ENCODE measurements around the gene EMP2. TPM values are rescaled to one million over a fixed set of nuclear protein-coding genes. Genes with fewer than 3 reads are reported as not detected.

The EMP2 gene
- total RNA-seq, 2 experiments from 2014 or later = not detected

GRCh38 chr16:10608687-10609401 is 28.4 kb upstream of the EMP2 start:
- Histone ChIP-seq H3K36me3 (ENCODE audit: insufficient read depth, low read length) (no peaks in the 10 kb centered on the region), H3K9me2 (ENCODE audit: insufficient read depth, low read length) (no peaks in the 10 kb centered on the region), H2AFZ (ENCODE audit: low read length) (no peak overlapping the region), H3K27ac (ENCODE audit: low read depth, low read length, poor library complexity, severe bottlenecking) (no peak overlapping the region), H4K20me1 (ENCODE audit: insufficient read depth, low read length) (no peaks in the 10 kb centered on the region), H3K79me2 (ENCODE audit: insufficient read depth, low read depth, low read length) (no peaks in the 10 kb centered on the region), H3K4me2 (ENCODE audit: low read length) (no peak overlapping the region), H3K4me1 (ENCODE audit: insufficient read depth, low read length, poor library complexity, severe bottlenecking) (no peaks in the 10 kb centered on the region), H3K4me3 (ENCODE audit: low read depth, low read length, poor library complexity, severe bottlenecking) (no peak overlapping the region), H3K9me3 (ENCODE audit: low read length) (no peaks in the 10 kb centered on the region)
- POLR2A ChIA-PET = no interaction called here
- CTCF ChIA-PET (ENCODE audit: unreplicated experiment) = no interaction called here
- no peak for DNase-seq (ENCODE audit: low spot score)
- BruUV-seq (replicated peaks) = no TSS peak
- intact Hi-C loops (cut with micrococcal nuclease; ENCODE audit: unreplicated experiment) = no loop called here
- TF ChIP-seq CTCF (conservative IDR thresholded peaks at IDR 0.05; ENCODE audit: low read length) (no peak), EZH2phosphoT487 (IDR thresholded peaks at IDR 0.05; ENCODE audit: borderline replicate concordance, low read depth, low read length) (no peak)

GRCh38 chr16:10607157-10607556 is 26.8 kb upstream of the EMP2 start:
- H3K9me3 ChIP-seq (ENCODE audit: low read length) = no peaks in the 10 kb centered on the region
- H3K4me2 ChIP-seq (ENCODE audit: low read length) = no peak overlapping the region
- TF ChIP-seq EZH2phosphoT487 (IDR thresholded peaks at IDR 0.05; ENCODE audit: borderline replicate concordance, low read depth, low read length) = no peak
- TF ChIP-seq CTCF (conservative IDR thresholded peaks at IDR 0.05; ENCODE audit: low read length) = no peak
- intact Hi-C loops (cut with micrococcal nuclease; ENCODE audit: unreplicated experiment) = no loop called here
- H3K79me2 ChIP-seq (ENCODE audit: insufficient read depth, low read depth, low read length) = no peaks in the 10 kb centered on the region
- no peaks in the 10 kb centered on the region for H3K9me2 ChIP-seq (ENCODE audit: insufficient read depth, low read length)
- H3K4me1 ChIP-seq (ENCODE audit: insufficient read depth, low read length, poor library complexity, severe bottlenecking) = no peaks in the 10 kb centered on the region
- no peak overlapping the region for H2AFZ ChIP-seq (ENCODE audit: low read length)
- H3K36me3 ChIP-seq (ENCODE audit: insufficient read depth, low read length) = no peaks in the 10 kb centered on the region
- H4K20me1 ChIP-seq (ENCODE audit: insufficient read depth, low read length) = no peaks in the 10 kb centered on the region
- POLR2A ChIA-PET = no interaction called here
- CTCF ChIA-PET (ENCODE audit: unreplicated experiment) = no interaction called here
- no peak for DNase-seq (ENCODE audit: low spot score)
- no peak overlapping the region for H3K27ac ChIP-seq (ENCODE audit: low read depth, low read length, poor library complexity, severe bottlenecking)
- no TSS peak for BruUV-seq (replicated peaks)
- no peak overlapping the region for H3K4me3 ChIP-seq (ENCODE audit: low read depth, low read length, poor library complexity, severe bottlenecking)

GRCh38 chr16:10606607-10607006 is 26.2 kb upstream of the EMP2 start:
- Histone ChIP-seq H3K9me2 (ENCODE audit: insufficient read depth, low read length) (no peaks in the 10 kb centered on the region), H3K4me3 (ENCODE audit: low read depth, low read length, poor library complexity, severe bottlenecking) (no peak overlapping the region), H3K4me1 (ENCODE audit: insufficient read depth, low read length, poor library complexity, severe bottlenecking) (no peaks in the 10 kb centered on the region), H2AFZ (ENCODE audit: low read length) (no peak overlapping the region), H3K4me2 (ENCODE audit: low read length) (no peak overlapping the region), H3K9me3 (ENCODE audit: low read length) (no peaks in the 10 kb centered on the region), H3K79me2 (ENCODE audit: insufficient read depth, low read depth, low read length) (no peaks in the 10 kb centered on the region), H3K27ac (ENCODE audit: low read depth, low read length, poor library complexity, severe bottlenecking) (no peak overlapping the region), H4K20me1 (ENCODE audit: insufficient read depth, low read length) (no peaks in the 10 kb centered on the region), H3K36me3 (ENCODE audit: insufficient read depth, low read length) (no peaks in the 10 kb centered on the region)
- TF ChIP-seq EZH2phosphoT487 (IDR thresholded peaks at IDR 0.05; ENCODE audit: borderline replicate concordance, low read depth, low read length) (no peak), CTCF (conservative IDR thresholded peaks at IDR 0.05; ENCODE audit: low read length) (no peak)
- ChIA-PET CTCF (ENCODE audit: unreplicated experiment) (no interaction called here), POLR2A (no interaction called here)
- DNase-seq (ENCODE audit: low spot score) = no peak
- intact Hi-C loops (cut with micrococcal nuclease; ENCODE audit: unreplicated experiment) = no loop called here
- no TSS peak for BruUV-seq (replicated peaks)

Data from OCI-LY7 (cell line).